A549 (cell line): ENCODE measurements around the gene IFT57.

Experiments
- CBX2 ChIP-seq: fragments of 200-600 bp; sonication (generic); IDR thresholded peaks from 2 replicates; pipeline ENCODE4 v1.6.1; 2016; ENCODE audit warnings: low read depth, mild to moderate bottlenecking, borderline replicate concordance
- CHD4 ChIP-seq: fragments of 200-600 bp; sonication (generic); IDR thresholded peaks from 2 replicates; pipeline ENCODE4 v1.6.1; 2016; ENCODE audit warnings: antibody characterized with exemption, mild to moderate bottlenecking, borderline replicate concordance
- CTCF ChIP-seq: fragments of >200 bp; sonication (Bioruptor Twin); formaldehyde crosslinking; IDR thresholded peaks from 3 replicates; pipeline ENCODE4 v1.5.1; 2016
- EP300 ChIP-seq, 2 experiments: fragments of >200 bp; sonication (Bioruptor Twin); formaldehyde crosslinking; IDR thresholded peaks; 2 replicates in 1 of 2; 3 replicates in 1 of 2; pipeline ENCODE4 v1.6.1; 2016 to 2017
- FOXS1 ChIP-seq: fragments of 250-450 bp; sonication (Bioruptor Pico); IDR thresholded peaks from 2 replicates; pipeline ENCODE4 v1.5.0; 2020; ENCODE audit warnings: mild to moderate bottlenecking, moderate library complexity
- HOXA7 ChIP-seq: fragments of 250-450 bp; sonication (Bioruptor Pico); IDR thresholded peaks from 2 replicates; pipeline ENCODE4 v1.5.0; 2020; ENCODE audit warnings: mild to moderate bottlenecking, moderate library complexity
- NR3C1 ChIP-seq: fragments of >200 bp; sonication (Bioruptor Twin); formaldehyde crosslinking; IDR thresholded peaks from 3 replicates; pipeline ENCODE4 v1.6.1; 2017
- PHF8 ChIP-seq: fragments of 200-600 bp; sonication (generic); IDR thresholded peaks from 2 replicates; pipeline ENCODE4 v1.6.1; 2016; ENCODE audit warnings: low read depth, mild to moderate bottlenecking, antibody characterized with exemption, moderate library complexity, borderline replicate concordance
- REST ChIP-seq: fragments of 200-600 bp; sonication (generic); IDR thresholded peaks from 2 replicates; pipeline ENCODE4 v1.6.1; 2016; ENCODE audit warnings: antibody characterized with exemption, mild to moderate bottlenecking, moderate library complexity
- TF ChIP-seq, protein P1 (sequence below): IDR thresholded peaks from 2 replicates; pipeline ENCODE4 v1.6.1; 2012
- TF ChIP-seq, protein P2 (sequence below): fragments of >200 bp; sonication (Bioruptor Twin); formaldehyde crosslinking; IDR thresholded peaks from 3 replicates; pipeline ENCODE4 v1.6.1; 2016

DNA sequence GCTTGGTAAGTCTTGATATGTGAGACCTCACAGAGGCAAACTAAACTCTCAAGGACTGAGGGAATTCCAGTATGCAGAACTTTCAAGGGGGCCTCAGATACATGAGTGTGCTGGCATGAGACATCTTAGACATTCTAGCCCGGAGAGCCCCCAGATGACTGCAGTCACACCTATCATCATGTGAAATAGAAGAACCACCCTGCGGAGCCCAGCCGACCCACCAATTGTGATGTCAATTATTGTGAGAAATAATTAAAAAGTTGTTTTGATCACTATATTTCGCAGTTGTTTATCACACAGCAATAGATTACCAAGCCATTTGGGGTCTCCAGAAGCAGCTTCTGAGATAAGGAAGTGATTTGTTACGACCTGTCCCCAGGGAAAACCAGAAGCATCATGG lies 76.1 kb downstream of the IFT57 start:
- TF ChIP-seq CHD4 (no peak), CTCF (no peak), NR3C1 (no peak), CBX2 (no peak), REST (no peak), HOXA7 (CRISPR knock-in tag) (no peak), EP300 (IDR thresholded peaks at IDR 0.05) (no peak), FOXS1 (CRISPR knock-in tag) (no peak), PHF8 (no peak)
- TF ChIP-seq, protein P1, sequence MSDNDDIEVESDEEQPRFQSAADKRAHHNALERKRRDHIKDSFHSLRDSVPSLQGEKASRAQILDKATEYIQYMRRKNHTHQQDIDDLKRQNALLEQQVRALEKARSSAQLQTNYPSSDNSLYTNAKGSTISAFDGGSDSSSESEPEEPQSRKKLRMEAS, result no peak
- TF ChIP-seq, protein P2, sequence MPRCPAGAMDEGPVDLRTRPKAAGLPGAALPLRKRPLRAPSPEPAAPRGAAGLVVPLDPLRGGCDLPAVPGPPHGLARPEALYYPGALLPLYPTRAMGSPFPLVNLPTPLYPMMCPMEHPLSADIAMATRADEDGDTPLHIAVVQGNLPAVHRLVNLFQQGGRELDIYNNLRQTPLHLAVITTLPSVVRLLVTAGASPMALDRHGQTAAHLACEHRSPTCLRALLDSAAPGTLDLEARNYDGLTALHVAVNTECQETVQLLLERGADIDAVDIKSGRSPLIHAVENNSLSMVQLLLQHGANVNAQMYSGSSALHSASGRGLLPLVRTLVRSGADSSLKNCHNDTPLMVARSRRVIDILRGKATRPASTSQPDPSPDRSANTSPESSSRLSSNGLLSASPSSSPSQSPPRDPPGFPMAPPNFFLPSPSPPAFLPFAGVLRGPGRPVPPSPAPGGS, result no peak
